Forelimb muscle (tissue), 1 donor: Measurements from ENCODE around the gene MEOX2. TPM values are rescaled to one million over a fixed set of nuclear protein-coding genes. Genes with fewer than 3 reads are reported as not detected.

Experiments used
- DNase-seq: peaks from one replicate; pipeline ENCODE4 v3.0.0-alpha.2; 2013; ENCODE audit warnings: low read depth
- polyA plus RNA-seq: library from polyadenylated mRNA; unstranded; fragments of 120-200 nt; gene quantifications from one replicate; pipeline ENCODE4 v1.2.1, GENCODE V29; 2013; ENCODE audit not compliant: insufficient read length

Gene MEOX2
- polyA plus RNA-seq, 1 donor: 52.5 TPM

DNA sequence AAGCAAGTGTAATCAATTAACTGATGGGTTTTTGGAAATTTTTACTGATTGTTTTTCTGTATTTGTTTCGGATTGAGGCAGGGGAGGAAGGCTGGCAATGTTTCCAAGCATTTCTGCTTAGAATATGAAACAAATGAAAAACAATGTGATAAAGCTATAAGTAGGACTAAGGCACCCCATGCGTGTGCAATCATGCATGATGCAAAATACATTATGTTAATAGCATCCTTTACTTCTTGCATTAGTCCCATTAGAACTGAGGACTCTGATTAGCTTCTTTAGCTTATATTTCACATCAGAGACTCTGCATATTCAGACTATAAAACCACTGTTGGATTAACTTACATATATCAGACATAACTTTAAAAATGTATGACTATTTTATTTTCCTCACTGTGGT lies 76.0 kb downstream of the MEOX2 start:
- DNase-seq: no peak

GRCh38 chr7:15609287-15609686 lies 77.2 kb downstream of the MEOX2 start:
- no peak for DNase-seq

GRCh38 chr7:15607529-15608210 lies 78.8 kb downstream of the MEOX2 start:
- DNase-seq: no peak

GRCh38 chr7:15606561-15606960 lies 79.9 kb downstream of the MEOX2 start:
- DNase-seq: no peak

GRCh38 chr7:15604166-15604565 lies 82.3 kb downstream of the MEOX2 start:
- no peak for DNase-seq

- no peak for DNase-seq
Observed at GRCh38 chr7:15603124-15603523, 83.4 kb downstream of the MEOX2 start.

DNA sequence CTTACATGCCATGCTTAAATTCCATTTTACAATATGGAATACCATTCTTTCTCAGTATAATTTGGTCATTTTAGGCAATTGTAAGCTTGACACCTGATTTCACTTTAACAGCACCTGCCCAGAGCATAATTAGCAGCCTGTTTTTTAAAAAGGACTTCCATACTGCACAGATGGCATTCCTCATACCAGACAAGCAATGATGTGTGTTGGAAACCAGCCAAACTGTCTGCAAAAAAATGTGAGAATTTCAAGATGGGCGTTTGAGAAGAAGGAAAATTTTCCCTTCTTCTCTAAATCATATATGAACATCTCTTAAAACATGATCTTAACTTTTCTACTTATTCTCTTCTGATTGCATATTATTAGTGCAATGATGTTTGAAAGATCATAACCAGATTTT lies 84.2 kb downstream of the MEOX2 start:
- no peak for DNase-seq

DNA sequence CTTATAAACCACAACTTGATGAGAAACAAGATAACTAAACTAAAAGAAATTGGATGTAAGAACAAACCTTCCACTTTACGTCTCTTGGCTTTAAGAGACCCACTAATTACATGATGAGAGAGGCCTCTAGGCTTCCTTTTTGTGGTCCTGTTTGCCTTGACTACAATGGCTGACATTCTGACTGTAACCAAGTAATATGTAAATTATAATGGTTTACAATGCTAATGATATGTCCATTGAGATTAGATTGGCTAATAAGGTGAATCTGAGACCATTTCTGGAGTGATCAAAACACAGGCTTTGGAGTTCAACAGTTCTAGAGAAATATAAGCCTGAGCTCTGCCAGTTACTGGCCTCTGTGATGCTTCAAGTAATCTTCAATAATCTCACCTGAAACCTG lies 85.3 kb downstream of the MEOX2 start:
- DNase-seq: no peak

DNA sequence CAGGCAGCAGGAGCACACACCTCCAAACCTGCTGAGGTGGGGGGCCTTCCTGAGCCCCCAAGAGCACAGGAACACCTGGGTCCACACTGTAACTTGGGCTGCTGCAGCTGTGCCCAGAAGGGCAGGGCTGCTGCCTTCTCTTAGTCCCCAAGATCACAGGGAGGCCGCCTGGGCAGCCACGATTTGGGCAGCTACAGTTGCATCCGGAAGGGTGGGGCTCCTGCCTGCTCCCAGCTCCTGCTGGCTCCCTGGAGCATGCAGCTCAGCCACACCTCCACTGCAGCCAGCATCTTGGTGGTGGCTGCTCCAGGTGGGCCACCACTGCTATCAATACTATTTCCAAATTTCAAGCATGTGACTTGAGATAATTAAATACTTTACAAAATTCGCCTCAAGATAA lies 86.2 kb downstream of the MEOX2 start:
- DNase-seq: no peak

DNA sequence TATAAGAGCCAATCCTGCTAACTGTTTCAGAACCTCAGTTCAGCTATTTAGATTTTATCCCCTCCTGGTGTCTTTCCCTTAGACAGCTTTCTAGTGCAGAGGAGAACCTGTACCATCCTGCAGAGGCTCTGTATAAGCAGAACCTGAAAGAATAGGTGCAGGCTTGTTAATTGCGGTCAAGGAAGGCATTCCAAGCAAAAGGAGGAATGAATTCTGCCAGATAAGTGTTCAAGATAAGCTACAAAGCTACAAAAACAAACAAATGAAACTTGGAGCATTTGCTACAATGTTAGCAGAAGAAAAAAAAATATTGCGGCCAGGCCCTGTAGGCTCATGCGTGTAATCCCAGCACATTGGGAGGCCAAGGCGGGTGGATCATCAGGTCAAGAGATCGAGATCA lies 92.0 kb downstream of the MEOX2 start:
- DNase-seq: no peak

DNA sequence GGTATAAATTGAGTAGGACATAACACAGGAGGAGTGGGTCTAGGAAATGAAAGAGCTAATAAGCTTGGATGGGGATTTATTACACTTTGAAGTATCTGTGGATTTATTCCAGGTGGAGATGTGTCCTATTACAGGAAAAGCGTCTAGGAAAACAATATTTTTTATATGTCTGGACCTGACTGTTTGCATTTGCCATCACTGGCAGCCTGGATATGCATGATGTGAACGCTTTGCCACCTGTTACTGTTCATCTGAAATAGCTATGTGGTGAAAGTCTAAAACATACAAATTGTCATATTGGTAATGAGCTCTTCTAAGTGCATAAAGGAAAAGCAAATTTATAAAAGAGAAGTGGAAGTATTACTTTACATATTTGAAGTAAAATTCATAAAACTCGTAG lies 93.1 kb downstream of the MEOX2 start:
- DNase-seq: no peak

- DNase-seq: peak; percentile 20
Observed at GRCh38 chr7:15586266-15586665, 100.2 kb downstream of the MEOX2 start.

- no peak for DNase-seq
Observed at GRCh38 chr7:15584575-15584974, 101.9 kb downstream of the MEOX2 start.

GRCh38 chr7:15582773-15583172 lies 103.7 kb downstream of the MEOX2 start:
- no peak for DNase-seq

- no peak for DNase-seq
Observed at GRCh38 chr7:15581352-15581951, 105.0 kb downstream of the MEOX2 start.

DNA sequence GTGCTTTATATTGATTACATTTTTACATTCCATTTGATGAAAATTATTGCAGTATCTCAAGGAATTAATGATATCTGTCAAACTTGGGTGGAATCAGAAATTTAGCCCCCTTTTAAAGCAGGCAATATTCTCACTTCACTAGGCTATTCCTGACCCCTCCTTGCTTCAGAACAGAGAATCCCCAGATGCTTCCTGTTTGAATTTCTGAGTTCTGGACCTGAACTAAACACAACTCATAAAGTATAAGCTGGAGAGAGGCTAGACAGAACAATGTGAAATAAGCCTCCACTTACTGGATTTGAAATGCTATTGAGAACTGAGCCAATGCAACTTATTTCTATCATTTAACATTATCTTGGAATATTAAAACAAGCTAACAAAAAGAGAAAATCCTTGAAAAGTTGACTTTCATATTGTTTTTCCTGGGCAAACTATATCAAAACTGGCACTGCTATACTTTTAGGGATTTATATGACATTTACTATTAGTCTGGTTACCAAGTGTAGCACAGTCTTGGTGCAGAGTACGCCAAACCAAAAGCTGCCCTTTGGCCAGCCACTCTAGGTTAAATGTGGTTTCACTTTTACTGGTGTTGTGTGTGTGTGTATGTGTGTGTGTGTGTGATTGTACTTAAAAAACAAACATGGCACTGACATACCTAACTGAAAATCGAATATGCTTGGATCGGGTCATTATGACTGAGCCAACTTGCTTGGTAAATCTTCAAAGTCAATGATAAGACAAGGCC lies 105.7 kb downstream of the MEOX2 start:
- DNase-seq: no peak

DNA sequence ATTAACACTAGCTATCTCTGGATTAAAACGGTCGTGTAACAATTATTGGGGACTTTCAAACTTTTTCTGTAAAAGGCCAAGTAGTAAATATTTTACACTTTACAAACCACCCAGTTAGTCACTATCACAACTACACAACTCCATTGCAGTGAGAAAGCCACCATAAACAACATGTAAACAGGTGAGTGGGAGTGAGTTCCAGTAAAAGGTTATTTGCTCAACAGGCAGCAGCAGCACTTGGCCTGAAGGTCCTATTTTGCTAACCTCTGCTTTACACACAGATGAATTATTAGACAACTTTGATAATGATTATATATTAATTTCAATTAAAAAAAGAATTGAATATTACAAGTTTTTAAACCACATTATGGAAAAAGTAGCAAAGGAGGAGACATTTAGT lies 108.9 kb downstream of the MEOX2 start:
- no peak for DNase-seq

GRCh38 chr7:15571301-15571878 lies 115.1 kb downstream of the MEOX2 start:
- no peak for DNase-seq

DNA sequence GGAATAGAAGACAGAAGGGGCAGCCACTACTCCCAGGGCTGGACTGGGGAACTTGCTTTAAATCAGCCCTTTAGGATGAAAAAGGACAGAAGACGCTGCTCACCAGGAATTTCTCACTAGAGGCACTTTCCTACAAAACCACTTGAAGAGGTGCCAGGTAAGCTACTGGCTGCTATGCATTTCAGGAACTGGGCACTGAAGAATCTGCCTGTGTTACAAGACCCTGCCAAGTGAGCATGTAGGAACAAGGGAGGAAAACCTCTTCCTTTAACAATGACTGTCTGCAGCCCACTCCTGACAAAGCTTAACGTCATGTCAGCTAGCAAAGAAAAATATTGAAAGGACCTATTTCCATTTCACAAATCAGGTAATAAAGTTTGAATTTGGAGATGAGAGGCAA lies 118.8 kb downstream of the MEOX2 start:
- no peak for DNase-seq

GRCh38 chr7:15567036-15567435 lies 119.4 kb downstream of the MEOX2 start:
- DNase-seq: no peak

- DNase-seq: no peak
Observed at GRCh38 chr7:15566476-15566875, 120.0 kb downstream of the MEOX2 start.

DNA sequence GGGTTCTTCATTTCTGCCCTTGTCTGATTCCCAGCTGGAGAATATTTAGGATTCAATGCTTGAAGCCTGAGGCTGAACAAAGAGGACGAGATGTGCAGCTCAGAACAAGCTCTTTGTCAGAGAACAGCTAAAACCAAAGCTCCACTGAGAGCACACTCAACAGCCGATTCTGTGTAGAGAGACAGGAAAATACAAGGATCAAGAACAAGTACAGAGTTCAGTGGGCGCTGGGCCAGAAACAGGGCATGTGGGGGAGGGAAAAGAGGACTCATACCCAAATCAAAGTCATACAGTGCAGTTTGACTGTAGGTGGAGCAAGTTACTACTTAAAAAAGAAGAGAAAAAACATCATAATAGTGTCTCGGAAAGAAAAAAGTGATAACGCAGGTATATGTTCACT lies 124.6 kb downstream of the MEOX2 start, which contains the start of gene AGMO:
Gene AGMO (minus strand): TSS at position 181 of the 400 bp plus-strand sequence.
- no peak for DNase-seq
